BLaER1 (cell line): ENCODE measurements around the gene HPCAL1.
A peak's percentile ranks its signal among the peaks of the same experiment; 100 is the strongest.

Source experiments
- H3K27ac ChIP-seq: shearing (Covaris generic); formaldehyde crosslinking; 2 replicates; pipeline ENCODE4 v1.8.1; 2022
- H3K27me3 ChIP-seq: shearing (Covaris generic); formaldehyde crosslinking; 2 replicates; pipeline ENCODE4 v1.8.1; 2022
- H3K36me3 ChIP-seq: shearing (Covaris generic); formaldehyde crosslinking; 2 replicates; pipeline ENCODE4 v1.8.1; 2022
- H3K4me1 ChIP-seq: shearing (Covaris generic); formaldehyde crosslinking; 2 replicates; pipeline ENCODE4 v1.8.1; 2022
- H3K4me2 ChIP-seq: shearing (Covaris generic); formaldehyde crosslinking; 2 replicates; pipeline ENCODE4 v1.8.1; 2022
- H3K4me3 ChIP-seq: shearing (Covaris generic); formaldehyde crosslinking; 2 replicates; pipeline ENCODE4 v1.8.1; 2022
- H3K9ac ChIP-seq: shearing (Covaris generic); formaldehyde crosslinking; 2 replicates; pipeline ENCODE4 v1.8.1; 2022
- H3K9me3 ChIP-seq: shearing (Covaris generic); formaldehyde crosslinking; 2 replicates; pipeline ENCODE4 v1.8.1; 2022
- H4K20me1 ChIP-seq: shearing (Covaris generic); formaldehyde crosslinking; 2 replicates; pipeline ENCODE4 v1.8.1; 2022
- Cebpa-rat ChIP-seq: shearing (Covaris generic); IDR thresholded peaks from 2 replicates; pipeline ENCODE4 v1.8.1; 2022

The HPCAL1 gene

DNA sequence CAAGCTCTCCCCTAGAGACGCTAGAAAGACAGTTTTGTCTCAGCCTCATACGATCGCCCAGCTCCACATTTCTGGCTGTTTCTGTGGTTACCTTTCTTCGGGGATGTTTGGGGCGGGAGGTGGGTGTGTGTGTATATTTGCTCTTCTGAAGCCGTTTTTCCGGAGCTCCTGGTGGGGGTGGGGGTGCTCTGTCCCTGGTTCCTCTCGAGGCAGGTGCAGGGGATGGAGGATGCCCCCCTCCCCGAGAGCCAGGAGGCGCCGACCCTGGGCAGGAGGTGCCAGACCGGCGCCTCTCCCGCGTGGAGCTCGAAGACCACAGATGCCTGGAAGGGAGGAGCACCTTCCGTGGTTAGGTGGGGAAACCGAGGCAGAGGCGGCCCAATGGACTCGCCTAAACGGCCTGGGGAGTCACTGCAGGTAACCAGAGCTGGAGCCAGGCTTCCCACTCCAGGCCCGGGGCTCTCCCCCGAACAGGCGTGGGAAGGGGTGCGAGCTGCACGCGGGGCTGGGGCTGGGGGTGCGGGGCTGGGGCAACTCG, 694 bp upstream of the HPCAL1 start:
- peak overlapping the region; percentile 95 for H3K4me3 ChIP-seq
- H3K27ac ChIP-seq: peak overlapping the region; percentile 91

DNA sequence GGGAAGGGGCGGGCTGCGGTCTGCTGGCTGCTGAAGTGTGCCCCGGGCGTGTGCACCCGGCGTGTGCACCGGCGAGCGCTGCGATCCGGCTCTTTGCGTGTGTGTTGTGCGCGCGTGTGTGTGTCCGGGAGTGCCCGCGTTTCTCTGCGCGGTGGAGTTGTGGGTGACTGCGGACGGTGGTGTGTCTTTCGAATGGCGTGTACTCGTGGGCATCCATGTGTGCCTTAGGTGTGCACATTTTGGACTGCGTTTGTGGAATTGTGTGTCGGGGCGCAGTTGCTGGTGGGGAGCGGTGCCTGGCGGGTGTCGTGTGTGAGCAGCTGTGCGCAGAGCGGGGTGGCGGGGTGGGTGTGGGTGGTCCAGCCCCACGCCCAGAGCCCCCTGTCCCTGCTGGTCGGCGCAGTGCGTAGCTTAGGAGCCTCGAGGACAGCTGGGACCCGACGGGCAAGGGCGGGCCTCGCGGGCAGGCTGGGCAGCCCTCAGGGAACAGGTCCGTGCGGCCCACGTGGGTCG, 533 bp downstream of the HPCAL1 start:
- no peaks in the 10 kb centered on the region for H3K27me3 ChIP-seq
- H3K36me3 ChIP-seq: no peaks in the 10 kb centered on the region
- H3K9ac ChIP-seq: peak overlapping the region; percentile 84
- peak overlapping the region; percentile 74 for H3K27ac ChIP-seq
- H4K20me1 ChIP-seq: peaks cover 54% of the 10 kb centered on the region
- peaks cover 7% of the 10 kb centered on the region; the same call in 1 of the 2 replicates for H3K9me3 ChIP-seq
- H3K4me2 ChIP-seq: peak overlapping the region; percentile 94
- TF ChIP-seq Cebpa-rat: no peak
- H3K4me1 ChIP-seq: peaks cover 76% of the 10 kb centered on the region
- H3K4me3 ChIP-seq: peak overlapping the region; percentile 95

More for the DNA sequence above, 694 bp upstream of the HPCAL1 start:
- no peak for TF ChIP-seq Cebpa-rat
- Histone ChIP-seq H3K4me2 (peak overlapping the region; percentile 99), H3K27me3 (no peaks in the 10 kb centered on the region), H3K4me1 (peaks cover 76% of the 10 kb centered on the region), H3K9me3 (peaks cover 7% of the 10 kb centered on the region; the same call in 1 of the 2 replicates), H3K9ac (peak overlapping the region; percentile 79), H4K20me1 (peaks cover 42% of the 10 kb centered on the region), H3K36me3 (no peaks in the 10 kb centered on the region)

DNA sequence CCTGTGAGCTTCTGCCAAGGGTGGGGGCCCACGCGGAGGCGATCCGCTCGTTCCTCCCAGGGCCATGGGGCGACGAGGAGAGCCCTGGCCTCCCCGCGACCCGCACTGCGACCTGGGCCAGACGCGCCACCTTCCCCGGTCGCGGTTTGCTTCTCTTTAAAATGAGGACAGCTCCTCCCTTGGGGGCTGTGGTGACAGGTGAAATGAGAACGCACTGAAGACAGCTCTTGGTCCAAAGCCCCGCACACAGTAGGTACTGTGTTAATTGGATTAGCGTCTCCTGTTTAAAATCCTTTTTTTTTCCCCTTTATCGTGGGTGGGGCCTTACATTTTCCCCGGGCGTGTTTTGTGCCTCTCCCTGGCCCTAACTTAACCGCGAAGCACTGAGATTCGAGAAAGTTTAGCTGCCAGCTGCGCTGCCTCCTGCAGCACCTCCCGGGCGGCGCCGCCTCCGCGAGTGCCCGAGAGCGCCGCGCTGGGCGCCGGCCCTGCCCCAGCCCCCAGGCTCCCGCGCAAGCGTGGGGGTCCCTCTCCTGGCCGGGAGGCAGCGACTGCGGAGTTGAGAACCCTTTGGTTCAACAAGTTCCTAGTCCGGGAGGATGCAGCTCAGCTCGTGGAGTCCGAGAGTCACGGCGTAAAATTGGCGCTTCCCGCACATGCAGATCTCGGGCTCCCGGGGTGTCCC, 1.1 kb downstream of the HPCAL1 start:
- Histone ChIP-seq H3K4me1 (peaks cover 74% of the 10 kb centered on the region), H3K4me2 (peak overlapping the region; percentile 94), H3K27me3 (no peaks in the 10 kb centered on the region), H3K27ac (peak overlapping the region; percentile 74), H3K9ac (peak overlapping the region; percentile 84), H3K9me3 (peaks cover 5% of the 10 kb centered on the region; the same call in 1 of the 2 replicates), H3K4me3 (peak overlapping the region; percentile 95), H4K20me1 (peaks cover 60% of the 10 kb centered on the region), H3K36me3 (no peaks in the 10 kb centered on the region)
- TF ChIP-seq Cebpa-rat: no peak

DNA sequence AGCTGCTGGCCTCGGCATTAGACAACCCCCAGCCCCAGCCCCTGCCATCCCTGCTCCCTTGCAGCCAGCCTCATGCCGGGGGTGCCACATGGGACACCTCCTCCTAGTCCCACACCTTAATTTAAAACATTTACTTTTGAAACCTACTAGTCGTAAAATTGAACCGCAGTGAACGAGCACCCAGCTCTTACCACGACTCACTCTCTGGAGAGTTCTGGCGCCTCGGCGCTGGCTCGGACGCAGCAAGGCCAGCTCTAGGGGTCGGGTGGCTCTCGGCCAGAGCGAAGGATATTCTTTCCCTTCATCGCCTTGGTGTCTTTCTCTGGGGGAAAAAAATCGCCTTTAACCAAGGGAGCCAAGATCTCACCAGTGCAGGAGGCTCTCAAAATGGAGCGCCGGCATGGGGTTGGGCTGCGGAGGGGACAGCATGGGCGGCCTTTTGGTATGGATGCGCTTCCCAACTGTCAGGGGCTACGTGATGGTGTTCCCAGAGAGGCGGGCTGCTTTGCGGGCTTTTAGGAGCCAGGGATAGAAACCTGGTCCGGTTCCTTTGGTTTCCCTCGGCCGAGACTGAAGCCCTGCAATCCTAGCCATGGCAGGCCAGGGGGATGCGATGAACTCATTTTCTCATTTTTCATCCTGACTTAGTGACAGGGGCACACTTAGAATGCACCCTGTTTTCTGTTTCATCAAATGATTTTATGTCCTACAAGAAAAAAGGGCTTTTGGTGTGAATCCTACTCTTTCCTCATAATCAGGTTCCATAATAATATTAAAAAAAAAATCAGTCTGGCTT, 2.0 kb downstream of the HPCAL1 start:
- Histone ChIP-seq H3K27me3 (no peaks in the 10 kb centered on the region), H4K20me1 (peaks cover 68% of the 10 kb centered on the region), H3K4me1 (peaks cover 74% of the 10 kb centered on the region), H3K4me2 (peak overlapping the region; percentile 94), H3K4me3 (peak overlapping the region; percentile 95), H3K9ac (peak overlapping the region; percentile 84), H3K36me3 (no peaks in the 10 kb centered on the region), H3K9me3 (no peaks in the 10 kb centered on the region), H3K27ac (peak overlapping the region; percentile 74)
- no peak for TF ChIP-seq Cebpa-rat

GRCh38 chr2:10305254-10305635, 2.5 kb downstream of the HPCAL1 start:
- Histone ChIP-seq H3K27ac (peak overlapping the region; percentile 74), H3K4me1 (peaks cover 76% of the 10 kb centered on the region)

DNA sequence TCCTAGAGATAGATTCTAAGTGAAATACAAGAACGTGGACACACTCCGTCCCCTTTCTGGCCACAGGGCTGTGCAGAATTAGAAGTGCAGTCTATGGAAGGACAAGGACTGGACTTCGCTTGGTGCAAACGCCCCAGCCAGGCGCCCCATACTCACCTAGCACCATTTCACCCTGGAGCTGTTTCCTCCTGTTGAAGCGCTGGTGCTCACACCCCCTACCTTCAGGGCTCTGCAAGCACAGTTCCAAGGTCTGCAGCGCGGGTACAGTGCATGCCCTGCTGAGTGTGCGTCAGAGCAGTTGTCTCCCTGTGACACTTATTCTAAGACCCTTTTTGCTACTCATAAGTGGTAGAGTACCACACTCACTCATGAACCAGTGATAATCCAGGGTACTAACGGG, 3.0 kb downstream of the HPCAL1 start:
- Histone ChIP-seq H3K9me3 (no peaks in the 10 kb centered on the region), H3K4me2 (peak overlapping the region; percentile 94), H3K27me3 (no peaks in the 10 kb centered on the region), H3K4me3 (no peak overlapping the region), H3K4me1 (peaks cover 71% of the 10 kb centered on the region), H3K27ac (no peak overlapping the region), H3K36me3 (no peaks in the 10 kb centered on the region; the same call in 1 of the 2 replicates), H3K9ac (no peak overlapping the region; the same call in 1 of the 2 replicates), H4K20me1 (peaks cover 74% of the 10 kb centered on the region)
- no peak for TF ChIP-seq Cebpa-rat

More at GRCh38 chr2:10305254-10305635, 2.5 kb downstream of the HPCAL1 start:
- no peaks in the 10 kb centered on the region for H3K36me3 ChIP-seq
- H3K27me3 ChIP-seq: no peaks in the 10 kb centered on the region
- peak overlapping the region; percentile 95 for H3K4me3 ChIP-seq
- peaks cover 69% of the 10 kb centered on the region for H4K20me1 ChIP-seq
- H3K9ac ChIP-seq: peak overlapping the region; percentile 84
- TF ChIP-seq Cebpa-rat: no peak
- no peaks in the 10 kb centered on the region for H3K9me3 ChIP-seq
- H3K4me2 ChIP-seq: peak overlapping the region; percentile 94

DNA sequence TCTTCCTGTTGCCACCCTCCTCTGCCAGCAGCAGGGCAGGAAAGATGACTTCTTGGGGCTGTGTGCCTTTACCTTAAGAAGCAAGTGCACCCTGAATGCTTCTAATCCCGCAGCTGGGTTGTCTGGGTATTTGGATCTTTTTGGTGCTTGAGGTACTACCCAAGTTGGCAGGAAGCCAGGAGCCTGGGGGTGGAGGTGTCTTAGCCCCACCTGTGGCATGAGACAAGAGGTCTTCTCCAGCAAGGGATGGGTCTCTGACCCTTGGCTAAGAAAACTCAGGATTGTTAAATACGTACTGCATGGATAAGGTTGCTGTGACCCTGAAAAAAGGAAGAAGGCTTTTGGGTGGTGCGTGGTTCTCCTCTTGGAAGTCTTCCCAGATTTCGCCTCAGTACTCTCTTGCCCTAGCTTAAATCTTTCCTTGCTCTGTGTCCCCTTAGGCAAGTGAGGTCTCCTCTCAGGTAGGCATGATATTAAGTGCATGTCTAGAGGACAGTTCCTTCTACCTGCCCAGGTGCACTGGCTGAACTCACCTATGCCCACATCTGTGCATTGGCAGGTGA, 4.3 kb downstream of the HPCAL1 start:
- Histone ChIP-seq H4K20me1 (peaks cover 83% of the 10 kb centered on the region), H3K4me1 (peaks cover 58% of the 10 kb centered on the region), H3K9ac (no peak overlapping the region), H3K4me3 (peak overlapping the region; percentile 31), H3K27ac (0 out of 2 replicates have a peak overlapping the region, but pooled peaks have one; percentile 44), H3K27me3 (no peaks in the 10 kb centered on the region), H3K36me3 (peaks cover 11% of the 10 kb centered on the region), H3K4me2 (peak overlapping the region; percentile 94), H3K9me3 (peaks cover 5% of the 10 kb centered on the region; the same call in 1 of the 2 replicates)
- TF ChIP-seq Cebpa-rat: no peak

DNA sequence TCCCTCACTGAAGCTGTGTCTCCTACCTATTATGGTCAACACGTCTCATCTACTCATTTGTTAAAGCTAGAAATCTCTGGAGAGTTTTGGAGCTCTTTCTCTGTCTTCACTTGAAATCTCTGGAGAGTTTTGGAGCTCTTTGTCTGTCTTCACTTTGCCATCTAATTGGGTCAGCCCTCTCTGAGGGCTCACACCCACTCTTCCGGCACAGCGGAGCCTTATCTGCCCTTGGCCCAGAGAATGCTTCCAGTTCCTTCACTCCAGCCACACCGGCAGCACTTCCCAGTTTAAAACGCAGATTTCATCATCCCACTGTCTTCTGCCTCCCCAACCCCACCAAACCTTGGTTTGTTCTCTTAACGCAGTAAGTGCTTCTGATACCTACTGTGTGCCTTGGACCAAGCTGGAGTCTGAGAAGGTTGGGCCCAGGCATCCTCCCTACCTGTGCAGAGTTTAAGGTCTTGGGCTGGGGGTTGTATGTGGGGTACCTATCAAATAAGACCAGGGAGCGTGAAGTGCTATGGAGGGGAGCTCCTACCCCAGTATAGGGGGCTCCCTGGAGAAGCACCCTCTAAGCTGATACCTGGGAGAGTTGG, 5.0 kb downstream of the HPCAL1 start:
- peak overlapping the region; percentile 31 for H3K4me3 ChIP-seq
- peak overlapping the region; percentile 94 for H3K4me2 ChIP-seq
- peaks cover 83% of the 10 kb centered on the region for H4K20me1 ChIP-seq
- peak overlapping the region; percentile 44 for H3K27ac ChIP-seq
- H3K27me3 ChIP-seq: no peaks in the 10 kb centered on the region
- TF ChIP-seq Cebpa-rat: no peak
- H3K4me1 ChIP-seq: peaks cover 56% of the 10 kb centered on the region
- peaks cover 7% of the 10 kb centered on the region; the same call in 1 of the 2 replicates for H3K9me3 ChIP-seq
- peaks cover 17% of the 10 kb centered on the region for H3K36me3 ChIP-seq
- H3K9ac ChIP-seq: no peak overlapping the region

DNA sequence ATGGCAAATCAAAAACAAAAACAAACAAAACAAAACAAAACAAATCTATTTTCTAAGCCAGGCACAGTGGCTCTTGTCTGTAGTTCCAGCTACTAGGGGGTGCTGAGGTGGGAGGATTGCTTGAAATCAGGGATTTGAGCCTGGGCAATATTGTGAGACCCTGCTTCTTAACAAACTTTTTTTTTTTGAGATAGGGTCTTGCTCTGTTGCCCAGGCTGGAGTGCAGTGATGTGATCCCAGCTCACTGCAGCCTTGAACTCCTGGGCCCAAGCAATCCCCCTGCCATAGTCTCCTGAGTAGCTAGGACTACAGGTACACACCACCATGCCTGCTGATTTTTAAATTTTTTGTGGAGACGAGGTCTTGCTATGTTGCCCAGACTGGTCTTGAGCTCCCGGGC, 6.2 kb downstream of the HPCAL1 start:
- peaks cover 13% of the 10 kb centered on the region; the same call in 1 of the 2 replicates for H3K9me3 ChIP-seq
- H3K4me1 ChIP-seq: peaks cover 51% of the 10 kb centered on the region
- no peak overlapping the region for H3K27ac ChIP-seq
- no peak overlapping the region for H3K4me3 ChIP-seq
- no peaks in the 10 kb centered on the region for H3K27me3 ChIP-seq
- H4K20me1 ChIP-seq: peaks cover 84% of the 10 kb centered on the region
- TF ChIP-seq Cebpa-rat: no peak
- H3K9ac ChIP-seq: no peak overlapping the region
- no peak overlapping the region for H3K4me2 ChIP-seq
- H3K36me3 ChIP-seq: peaks cover 24% of the 10 kb centered on the region
